ENCODE data around the gene SEMA6B. TPM values are rescaled to one million over a fixed set of nuclear protein-coding genes. Genes with fewer than 3 reads are reported as not detected.
"Not testable (repeated sequence)": the region's sequence is repeated elsewhere in the genome, so short reads cannot be mapped to it uniquely, and the experiment has no call there.

SEMA6B gene
- total and polyA plus RNA-seq, 2 donors, result 5.4 to 14.1 TPM

DNA sequence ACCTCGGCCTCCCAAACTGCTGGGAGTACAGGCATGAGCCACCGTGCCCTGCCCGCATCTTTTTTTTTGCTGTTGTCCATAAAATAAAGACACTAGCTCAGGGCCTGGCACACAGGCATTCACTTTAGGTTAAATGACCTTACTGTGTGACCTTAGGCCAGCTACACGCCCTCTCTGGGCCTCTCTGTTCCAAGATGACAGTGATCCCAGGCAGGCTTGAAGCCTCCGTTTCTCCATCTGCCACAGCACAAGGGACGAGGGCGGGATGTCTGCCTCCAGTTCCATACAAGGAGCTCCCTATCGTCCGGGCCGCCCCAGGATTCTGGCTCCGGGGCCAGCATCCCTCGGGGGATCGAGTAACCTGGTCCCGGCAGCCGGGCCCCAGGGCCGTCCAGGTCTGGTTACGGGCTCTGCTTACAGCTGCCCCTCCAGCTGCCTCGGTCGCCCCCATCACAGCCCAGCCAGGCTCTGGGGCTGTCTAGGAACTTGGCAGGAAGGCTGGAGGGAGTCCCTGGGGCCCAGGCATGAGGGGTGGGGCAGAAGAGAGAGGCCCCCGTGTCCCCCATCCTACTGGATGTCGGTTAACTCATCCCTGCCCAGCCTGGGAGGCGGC is 11.9 kb upstream of the SEMA6B start:
- 25% methylated on average over 22 of the region's 22 CpGs for WGBS
- Histone ChIP-seq H3K36me3 (ENCODE audit: insufficient read depth) (no peaks in the 10 kb centered on the region), H3K4me3 (ENCODE audit: low read depth, low read length) (no peak overlapping the region), H3K4me1 (ENCODE audit: insufficient read depth) (peaks cover 1% of the 10 kb centered on the region), H3K27ac (ENCODE audit: low read depth) (no peak overlapping the region)
- DNase-seq (ENCODE audit: extremely low spot score), result no peak

DNA sequence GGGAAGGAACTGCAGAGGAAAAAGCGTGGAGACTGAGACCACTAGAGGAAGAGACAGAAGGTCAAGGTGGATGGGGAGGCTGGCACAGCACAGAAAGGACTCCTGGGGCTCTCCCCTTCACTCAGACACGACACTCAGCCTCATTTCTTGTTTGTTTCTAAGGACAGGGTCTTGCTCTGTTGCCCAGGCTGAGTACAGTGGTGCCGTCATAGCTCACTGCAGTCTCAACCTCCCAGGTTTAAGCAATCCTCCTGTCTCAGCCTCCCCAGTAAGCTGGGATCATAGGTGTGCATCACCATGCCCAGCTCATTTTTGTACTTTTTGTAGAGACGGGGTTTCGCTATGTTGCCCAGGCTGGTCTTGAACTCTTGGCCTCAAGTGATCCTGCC is 11.4 kb upstream of the SEMA6B start:
- no peaks in the 10 kb centered on the region for H3K36me3 ChIP-seq (ENCODE audit: insufficient read depth)
- DNase-seq (ENCODE audit: extremely low spot score), result no peak
- WGBS, result 90% methylated on average over 5 of the region's 5 CpGs

DNA sequence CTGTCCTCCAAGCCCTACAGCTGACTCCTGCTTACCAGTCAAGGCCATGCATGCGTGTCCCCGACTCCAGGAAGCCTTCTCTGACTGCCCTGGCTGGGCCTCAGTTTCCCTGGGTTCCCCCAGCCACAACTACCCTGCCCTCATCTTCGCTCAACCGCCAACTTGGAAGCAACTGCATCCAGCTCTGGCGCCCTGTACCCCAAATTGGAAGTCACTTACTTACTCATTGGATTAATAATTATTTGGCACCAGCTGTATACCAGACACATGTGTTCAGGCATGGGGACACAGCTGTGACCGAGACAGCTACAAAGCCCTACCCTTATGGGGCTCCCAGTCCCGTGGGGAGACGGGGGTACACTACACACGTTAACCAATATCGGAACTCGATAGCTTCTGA is 10.9 kb upstream of the SEMA6B start:
- 79% methylated on average over 11 of the region's 11 CpGs for WGBS

More for the DNA sequence above, 11.4 kb upstream of the SEMA6B start:
- H3K4me1 ChIP-seq (ENCODE audit: insufficient read depth), result peaks cover 1% of the 10 kb centered on the region
- H3K4me3 ChIP-seq (ENCODE audit: low read depth, low read length), result no peak overlapping the region
- H3K27ac ChIP-seq (ENCODE audit: low read depth), result no peak overlapping the region

DNA sequence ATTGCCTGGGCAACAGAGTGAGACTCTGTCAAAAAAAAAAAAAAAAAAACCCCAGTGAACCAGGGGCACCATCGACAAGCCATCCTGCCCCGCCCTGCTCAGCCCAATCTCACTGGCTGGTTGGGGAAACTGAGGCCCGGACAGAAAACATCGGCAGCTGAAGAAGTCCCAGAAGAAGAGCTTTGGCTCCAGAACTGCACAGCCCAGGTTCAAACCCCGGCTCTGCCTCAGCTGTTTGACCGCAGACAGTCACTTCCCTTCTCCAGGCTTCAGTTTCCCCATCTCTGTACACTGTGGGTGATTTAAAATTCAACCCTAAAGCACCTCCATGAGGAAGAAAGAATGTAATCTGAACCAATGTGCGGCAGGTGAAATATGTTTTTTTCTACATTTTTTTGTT is 9.4 kb upstream of the SEMA6B start:
- H3K36me3 ChIP-seq (ENCODE audit: insufficient read depth), result no peaks in the 10 kb centered on the region
- no peak overlapping the region for H3K4me3 ChIP-seq (ENCODE audit: low read depth, low read length)
- H3K27ac ChIP-seq (ENCODE audit: low read depth), result no peak overlapping the region
- 79% methylated on average over 7 of the region's 7 CpGs for WGBS
- no peak for DNase-seq (ENCODE audit: extremely low spot score)
- H3K4me1 ChIP-seq (ENCODE audit: insufficient read depth), result peaks cover 1% of the 10 kb centered on the region

More for the DNA sequence above, 10.9 kb upstream of the SEMA6B start:
- no peaks in the 10 kb centered on the region for H3K36me3 ChIP-seq (ENCODE audit: insufficient read depth)
- DNase-seq (ENCODE audit: extremely low spot score), result no peak
- H3K4me1 ChIP-seq (ENCODE audit: insufficient read depth), result peaks cover 1% of the 10 kb centered on the region
- H3K27ac ChIP-seq (ENCODE audit: low read depth), result no peak overlapping the region
- no peak overlapping the region for H3K4me3 ChIP-seq (ENCODE audit: low read depth, low read length)

DNA sequence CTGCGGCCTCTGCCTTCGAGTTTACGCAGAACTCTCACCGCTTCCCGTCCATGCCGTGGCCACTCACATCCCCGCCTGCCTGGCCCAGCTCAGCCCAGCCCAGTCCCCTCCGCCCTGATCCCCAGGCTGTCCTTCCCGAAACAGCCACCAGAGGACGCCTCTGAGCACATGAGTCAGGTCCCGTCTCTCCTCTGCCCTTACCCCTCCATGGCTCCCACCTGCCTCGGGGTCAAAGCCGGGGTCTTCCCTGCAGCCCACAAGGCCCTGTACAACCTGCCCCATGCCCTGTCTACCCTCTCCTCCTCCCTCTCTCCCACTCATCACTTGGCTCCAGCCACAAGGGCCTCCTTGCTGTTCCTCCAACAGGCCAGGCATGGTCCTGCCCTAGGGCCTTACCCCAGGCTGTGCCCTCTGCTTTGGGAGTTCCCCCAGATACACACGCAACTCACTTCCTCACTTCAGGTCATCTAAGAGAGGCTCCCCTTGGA is 8.1 kb upstream of the SEMA6B start:
- 45% methylated on average over 14 of the region's 14 CpGs for WGBS
- DNase-seq (ENCODE audit: extremely low spot score), result no peak
- Histone ChIP-seq H3K4me1 (ENCODE audit: insufficient read depth) (peaks cover 1% of the 10 kb centered on the region), H3K4me3 (ENCODE audit: low read depth, low read length) (no peak overlapping the region), H3K36me3 (ENCODE audit: insufficient read depth) (no peaks in the 10 kb centered on the region), H3K27ac (ENCODE audit: low read depth) (no peak overlapping the region)

DNA sequence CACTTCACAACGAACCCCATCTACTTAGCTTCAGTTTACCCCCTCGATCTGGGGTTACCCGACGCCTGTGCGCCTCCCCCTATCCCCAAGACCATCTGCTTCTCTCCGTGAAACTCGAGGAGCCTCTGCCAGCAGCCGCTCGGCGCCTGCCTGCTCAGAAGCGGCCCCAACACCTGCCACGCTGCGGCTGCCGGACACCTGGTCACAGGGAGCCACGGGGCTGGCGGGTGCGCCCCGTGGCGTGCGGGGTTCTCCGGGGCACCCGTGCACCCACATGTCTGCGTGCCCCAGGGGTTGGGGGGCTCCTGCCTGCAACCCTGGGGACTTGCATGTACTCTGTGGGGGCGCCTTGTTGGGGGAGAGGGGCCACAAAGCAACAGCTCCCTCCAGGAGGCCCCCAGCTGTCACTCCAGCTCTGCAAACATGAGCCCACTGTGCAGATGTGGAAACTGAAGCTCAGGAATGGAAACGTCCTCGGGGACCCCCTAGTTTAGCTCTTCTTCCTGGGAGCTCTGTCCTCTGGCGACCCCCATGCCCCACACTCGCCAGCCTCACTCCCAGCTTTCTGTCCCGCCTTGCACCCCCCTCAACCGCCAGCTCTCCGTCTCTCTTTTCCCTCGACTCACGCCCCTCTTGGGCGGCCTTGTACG is 7.0 kb upstream of the SEMA6B start:
- DNase-seq (ENCODE audit: extremely low spot score), result no peak
- Histone ChIP-seq H3K27ac (ENCODE audit: low read depth) (no peak overlapping the region), H3K36me3 (ENCODE audit: insufficient read depth) (no peaks in the 10 kb centered on the region), H3K4me3 (ENCODE audit: low read depth, low read length) (no peak overlapping the region), H3K4me1 (ENCODE audit: insufficient read depth) (no peaks in the 10 kb centered on the region)
- 86% methylated on average over 35 of the region's 35 CpGs for WGBS

DNA sequence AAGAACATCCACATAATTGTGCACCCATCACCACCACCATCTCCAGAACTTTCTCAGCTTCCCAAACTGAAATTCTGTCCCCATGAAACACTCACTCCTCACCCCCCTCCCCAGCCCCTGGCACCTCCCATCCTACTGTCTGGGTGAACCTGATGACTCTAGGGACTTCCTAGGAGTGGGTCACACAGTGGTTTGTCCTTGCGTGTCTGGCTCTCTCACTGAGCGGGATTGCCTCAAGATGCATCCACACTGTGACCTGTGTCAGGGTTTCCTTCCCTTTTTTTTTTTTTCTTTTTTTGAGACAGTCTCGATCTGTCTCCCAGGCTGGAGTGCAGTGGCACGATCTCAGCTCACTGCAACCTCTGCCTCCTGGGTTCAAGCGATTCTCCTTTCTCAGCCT is 4.1 kb upstream of the SEMA6B start:
- H3K27ac ChIP-seq (ENCODE audit: low read depth); H3K4me1 ChIP-seq (ENCODE audit: insufficient read depth); H3K36me3 ChIP-seq (ENCODE audit: insufficient read depth); H3K4me3 ChIP-seq (ENCODE audit: low read depth, low read length); DNase-seq (ENCODE audit: extremely low spot score): not testable (repeated sequence)
- 78% methylated on average over 5 of the region's 5 CpGs for WGBS

DNA sequence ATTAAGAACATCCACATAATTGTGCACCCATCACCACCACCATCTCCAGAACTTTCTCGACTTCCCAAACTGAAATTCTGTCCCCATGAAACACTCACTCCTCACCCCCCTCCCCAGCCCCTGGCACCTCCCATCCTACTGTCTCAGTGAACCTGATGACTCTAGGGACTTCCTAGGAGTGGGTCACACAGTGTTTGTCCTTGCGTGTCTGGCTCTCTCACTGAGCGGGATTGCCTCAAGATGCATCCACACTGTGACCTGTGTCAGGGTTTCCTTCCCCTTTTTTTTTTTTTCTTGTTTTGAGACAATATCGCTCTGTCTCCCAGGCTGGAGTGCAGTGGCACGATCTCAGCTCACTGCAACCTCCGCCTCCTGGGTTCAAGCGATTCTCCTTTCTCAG is 2.6 kb upstream of the SEMA6B start:
- 80% methylated on average over 7 of the region's 7 CpGs for WGBS
- not testable (repeated sequence) for H3K4me1 ChIP-seq (ENCODE audit: insufficient read depth); H3K4me3 ChIP-seq (ENCODE audit: low read depth, low read length); DNase-seq (ENCODE audit: extremely low spot score); H3K36me3 ChIP-seq (ENCODE audit: insufficient read depth); H3K27ac ChIP-seq (ENCODE audit: low read depth)

DNA sequence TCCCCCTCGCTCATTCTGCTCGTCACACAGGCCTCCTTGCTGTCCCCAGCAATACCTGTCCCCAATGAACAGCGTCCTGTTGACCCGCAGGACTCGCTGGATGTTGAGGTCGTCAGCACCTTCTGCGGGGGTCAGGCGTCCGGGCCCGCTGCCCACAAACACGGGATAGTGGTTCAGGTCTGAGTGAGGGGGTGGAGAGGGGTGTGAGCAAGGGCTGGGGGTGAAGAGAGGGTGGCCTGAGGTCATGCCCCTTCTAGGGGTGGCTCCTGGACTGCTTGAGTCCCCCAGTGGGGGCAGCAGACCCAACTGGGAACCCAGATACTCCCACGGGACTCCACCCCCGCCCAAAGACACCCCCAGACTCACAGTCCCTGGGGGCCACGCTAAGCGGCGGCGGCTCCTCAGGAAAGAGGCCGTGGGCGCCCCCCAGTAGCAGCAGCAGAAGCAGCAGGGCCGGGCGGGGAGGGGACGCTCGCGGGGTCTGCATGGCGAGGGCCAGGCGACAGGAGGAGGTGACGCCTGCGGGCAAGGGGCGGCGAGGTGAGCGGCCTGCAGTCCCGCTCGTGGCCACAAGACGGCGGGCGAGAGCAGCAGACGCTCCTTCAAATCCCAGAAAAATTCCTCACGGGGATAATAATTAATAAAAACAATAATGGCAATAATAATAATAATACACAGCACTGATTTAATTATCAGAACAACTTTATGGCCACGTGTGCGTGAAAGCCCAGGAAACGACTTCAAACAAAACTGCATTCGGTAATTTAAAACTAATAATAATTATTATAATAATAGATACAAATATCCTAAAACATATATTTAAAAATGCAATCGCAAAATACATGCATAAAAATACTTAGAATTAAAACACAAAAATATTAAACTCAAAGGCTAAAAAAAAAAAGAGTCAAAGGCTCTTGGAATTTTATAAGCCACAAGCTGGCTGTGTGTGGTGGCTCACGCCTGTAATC is 1.2 kb downstream of the SEMA6B start:
- H3K4me3 ChIP-seq (ENCODE audit: low read depth, low read length), result peak overlapping the region; percentile 18

DNA sequence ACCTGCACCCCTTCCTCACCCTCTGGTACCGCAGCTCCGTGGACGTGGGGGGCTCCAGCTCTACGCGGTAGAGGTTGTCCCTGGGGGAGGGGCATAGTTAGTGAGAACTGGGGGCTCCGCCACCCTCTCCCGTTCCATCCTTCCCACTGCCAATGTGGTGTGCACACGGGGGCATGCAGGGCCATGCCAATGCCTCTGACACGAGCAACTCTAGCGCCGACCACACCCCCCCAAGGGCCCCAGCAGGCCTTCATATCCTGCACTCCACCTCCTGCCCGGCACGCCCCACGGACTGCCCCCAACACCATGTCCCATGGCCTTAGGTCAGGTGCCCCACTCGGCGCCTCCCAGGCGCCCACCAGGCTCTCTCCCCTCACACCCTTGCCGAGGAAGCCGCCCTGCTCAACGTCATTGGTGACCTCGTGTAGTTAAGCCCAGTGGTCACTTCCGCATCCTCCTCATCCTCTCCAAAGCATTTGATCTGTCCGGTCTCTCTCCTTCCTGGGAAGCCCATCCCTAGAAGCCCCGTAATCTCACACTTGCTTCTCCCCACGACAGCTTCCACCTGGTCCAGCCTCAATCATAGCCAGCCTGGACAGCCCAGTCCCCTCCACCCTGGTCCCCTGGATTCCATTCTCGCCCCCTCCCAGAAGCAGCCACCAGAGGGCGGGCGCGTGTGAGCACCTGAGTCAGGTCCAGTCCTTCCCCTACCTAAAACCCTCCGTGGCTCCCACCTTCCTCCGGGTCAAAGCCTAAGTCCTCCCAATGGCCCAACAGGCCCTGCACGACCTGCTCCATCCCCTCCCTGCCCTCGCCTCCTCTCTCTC is 2.1 kb downstream of the SEMA6B start:
- 78% methylated on average over 33 of the region's 33 CpGs for WGBS
- Histone ChIP-seq H3K4me1 (ENCODE audit: insufficient read depth) (no peaks in the 10 kb centered on the region), H3K27ac (ENCODE audit: low read depth) (no peak overlapping the region), H3K4me3 (ENCODE audit: low read depth, low read length) (no peak overlapping the region), H3K36me3 (ENCODE audit: insufficient read depth) (no peaks in the 10 kb centered on the region)
- no peak for DNase-seq (ENCODE audit: extremely low spot score)

More for the DNA sequence above, 1.2 kb downstream of the SEMA6B start:
- no peaks in the 10 kb centered on the region for H3K4me1 ChIP-seq (ENCODE audit: insufficient read depth)
- WGBS, result 24% methylated on average over 44 of the region's 44 CpGs
- no peaks in the 10 kb centered on the region for H3K36me3 ChIP-seq (ENCODE audit: insufficient read depth)
- H3K27ac ChIP-seq (ENCODE audit: low read depth), result no peak overlapping the region
- no peak for DNase-seq (ENCODE audit: extremely low spot score)

DNA sequence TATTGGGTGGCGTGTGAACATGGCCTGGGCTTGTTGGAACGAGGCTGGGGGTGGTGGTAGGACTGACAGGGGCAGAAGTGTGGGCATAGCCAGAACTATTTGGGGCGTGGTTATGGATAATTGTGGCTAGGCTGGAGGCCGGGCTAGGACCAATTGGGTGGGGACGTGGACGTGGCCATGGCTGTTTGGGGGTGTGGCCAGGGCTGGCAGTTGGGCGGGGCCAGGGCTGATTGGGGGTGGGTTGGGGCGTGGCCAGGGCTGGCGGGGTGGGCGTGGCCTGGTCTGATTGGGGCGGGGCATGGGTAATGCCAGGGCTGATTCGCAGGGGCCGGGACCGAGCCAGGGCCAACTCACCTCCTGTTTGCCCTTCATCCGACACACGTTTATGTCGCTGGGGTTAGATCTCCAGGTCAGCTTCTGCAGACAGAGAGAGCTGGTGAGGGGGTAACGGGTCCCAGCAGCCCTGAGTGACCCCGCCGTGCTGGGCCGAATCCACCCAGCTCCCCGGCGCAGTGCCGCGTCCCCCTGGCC is 2.8 kb downstream of the SEMA6B start:
- Histone ChIP-seq H3K27ac (ENCODE audit: low read depth) (no peak overlapping the region), H3K36me3 (ENCODE audit: insufficient read depth) (no peaks in the 10 kb centered on the region), H3K4me1 (ENCODE audit: insufficient read depth) (no peaks in the 10 kb centered on the region), H3K4me3 (ENCODE audit: low read depth, low read length) (no peak overlapping the region)
- 77% methylated on average over 25 of the region's 25 CpGs for WGBS
- DNase-seq (ENCODE audit: extremely low spot score), result no peak

DNA sequence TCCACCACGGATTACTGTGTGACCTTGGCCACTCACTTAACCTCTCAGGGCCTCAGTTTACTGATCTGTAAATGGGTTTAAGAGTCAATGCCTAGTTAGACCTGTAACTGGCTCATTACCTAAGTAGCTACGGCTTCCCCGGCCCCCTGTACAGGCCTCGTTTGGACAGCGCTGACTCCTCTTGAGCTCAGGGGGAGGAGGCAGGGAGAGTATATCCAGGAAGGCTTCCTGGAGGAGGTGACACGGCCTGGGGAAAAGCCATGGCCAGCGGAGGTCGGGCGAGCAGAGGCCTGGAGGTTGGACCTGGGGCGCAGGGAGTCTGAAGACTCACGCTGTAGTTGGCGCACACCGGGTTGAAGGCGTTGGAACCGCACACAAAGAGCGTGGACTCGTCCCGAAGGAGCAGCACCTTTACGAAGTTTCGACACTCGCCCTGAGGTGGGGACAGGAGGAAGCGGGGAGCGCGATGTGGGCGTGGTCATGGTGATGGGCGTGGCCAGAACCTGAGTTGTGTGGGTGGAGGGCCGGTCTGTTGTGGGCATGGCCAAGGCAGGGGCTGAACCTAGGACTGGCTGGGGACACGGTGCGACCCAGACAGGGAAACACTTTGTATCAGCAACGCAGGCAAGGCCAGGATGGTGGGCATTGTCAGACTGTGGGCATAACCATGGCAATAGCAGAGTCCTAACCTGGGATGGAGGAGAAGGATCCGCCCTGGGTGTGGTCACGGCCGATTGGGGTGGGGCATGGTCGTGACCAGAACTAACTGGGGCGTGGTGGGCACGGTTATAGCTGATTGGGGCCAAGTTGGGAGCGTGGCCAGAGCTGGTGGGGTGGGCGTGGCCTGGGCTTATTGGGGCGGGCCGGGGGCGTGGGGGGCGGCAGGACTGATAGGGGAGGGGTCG is 3.6 kb downstream of the SEMA6B start:
- no peaks in the 10 kb centered on the region for H3K36me3 ChIP-seq (ENCODE audit: insufficient read depth)
- no peak for DNase-seq (ENCODE audit: extremely low spot score)
- H3K4me3 ChIP-seq (ENCODE audit: low read depth, low read length), result no peak overlapping the region
- 69% methylated on average over 43 of the region's 43 CpGs for WGBS
- H3K4me1 ChIP-seq (ENCODE audit: insufficient read depth), result no peaks in the 10 kb centered on the region
- H3K27ac ChIP-seq (ENCODE audit: low read depth), result no peak overlapping the region

Measured in urinary bladder (tissue), 4 donors.